WTC11 (cell line): ENCODE data around the gene ING2. TPM values are rescaled to one million over a fixed set of nuclear protein-coding genes. Genes with fewer than 3 reads are reported as not detected.
A peak's percentile ranks its signal among the peaks of the same experiment; 100 is the strongest.

Experiments used
- ATAC-seq: fragments of 200-7000 bp; cut with Tn5 transposase; 2 replicates; pipeline ENCODE4 v1.10.0; 2021; ENCODE audit warnings: mild to moderate bottlenecking, moderate library complexity
- CTCF ChIA-PET: fragments of 300-600 bp; sonication (Branson Sonifier 250); formaldehyde crosslinking; loops from one replicate; lab custom pipeline; 2021; ENCODE audit warnings: antibody characterized with exemption; lab: Charles Lee
- POLR2A ChIA-PET: fragments of 350-600 bp; sonication (Branson Sonifier 250); formaldehyde crosslinking; loops from one replicate; lab custom pipeline; 2021; ENCODE audit warnings: antibody characterized with exemption; lab: Charles Lee
- DNase-seq: peaks from one replicate; pipeline ENCODE4 v3.0.0; 2021; ENCODE audit warnings: low spot score
- H3K27ac Mint-ChIP-seq: 2 replicates; pipeline ENCODE4 v1.8.0; 2021; ENCODE audit warnings: mixed read lengths
- H3K27me3 Mint-ChIP-seq: 2 replicates; pipeline ENCODE4 v1.8.0; 2021; ENCODE audit warnings: low read depth, mild to moderate bottlenecking, moderate library complexity, mixed read lengths
- H3K36me3 Mint-ChIP-seq: 2 replicates; pipeline ENCODE4 v1.8.0; 2021; ENCODE audit warnings: mixed read lengths
- H3K4me1 Mint-ChIP-seq: 2 replicates; pipeline ENCODE4 v1.8.0; 2022; ENCODE audit warnings: mixed read lengths
- H3K4me3 Mint-ChIP-seq: 2 replicates; pipeline ENCODE4 v1.8.0; 2021; ENCODE audit warnings: mild to moderate bottlenecking, moderate library complexity, mixed read lengths
- H3K9me3 Mint-ChIP-seq: 2 replicates; pipeline ENCODE4 v1.8.0; 2021; ENCODE audit warnings: mixed read lengths
- ARID4B ChIP-seq: sonication (generic); formaldehyde crosslinking; IDR thresholded peaks from 2 replicates; pipeline ENCODE4 v1.8.0; 2023; ENCODE audit warnings: missing genetic modification reagents, mild to moderate bottlenecking, borderline replicate concordance
- ATF2 ChIP-seq: sonication (generic); formaldehyde crosslinking; IDR thresholded peaks from 2 replicates; pipeline ENCODE4 v1.8.1; 2022; ENCODE audit warnings: low read depth, missing genetic modification reagents, borderline replicate concordance
- ATF3 ChIP-seq: sonication (generic); formaldehyde crosslinking; conservative IDR thresholded peaks from 2 replicates; pipeline ENCODE4 v1.8.1; 2022; ENCODE audit warnings: mild to moderate bottlenecking, missing genetic modification reagents
- CTCF ChIP-seq: fragments of 200-600 bp; IDR thresholded peaks from 2 replicates; pipeline ENCODE4 v1.8.0; 2022; ENCODE audit warnings: antibody characterized with exemption
- E2F5 ChIP-seq: sonication (generic); formaldehyde crosslinking; IDR thresholded peaks from 2 replicates; pipeline ENCODE4 v1.8.1; 2022; ENCODE audit warnings: mild to moderate bottlenecking, moderate library complexity, missing genetic modification reagents
- FOXK1 ChIP-seq: sonication (generic); formaldehyde crosslinking; IDR thresholded peaks from 2 replicates; pipeline ENCODE4 v1.8.0; 2022; ENCODE audit warnings: mild to moderate bottlenecking, moderate library complexity, missing genetic modification reagents
- GTF2I ChIP-seq: fragments of 250-450 bp; sonication (Bioruptor Pico); conservative IDR thresholded peaks from 2 replicates; pipeline ENCODE4 v1.4.0; 2021; ENCODE audit warnings: mild to moderate bottlenecking
- JUN ChIP-seq: sonication (generic); formaldehyde crosslinking; IDR thresholded peaks from 2 replicates; pipeline ENCODE4 v1.8.0; 2023; ENCODE audit warnings: mild to moderate bottlenecking, missing genetic modification reagents
- MAX ChIP-seq: sonication (generic); formaldehyde crosslinking; IDR thresholded peaks from 2 replicates; pipeline ENCODE4 v1.8.0; 2022; ENCODE audit warnings: mild to moderate bottlenecking, missing genetic modification reagents
- NFYB ChIP-seq: sonication (generic); formaldehyde crosslinking; conservative IDR thresholded peaks from 2 replicates; pipeline ENCODE4 v1.8.0; 2022; ENCODE audit warnings: low read depth, missing genetic modification reagents
- PREB ChIP-seq: sonication (generic); formaldehyde crosslinking; IDR thresholded peaks from 2 replicates; pipeline ENCODE4 v1.8.1; 2022; ENCODE audit warnings: mild to moderate bottlenecking, missing genetic modification reagents, moderate library complexity, borderline replicate concordance
- SP1 ChIP-seq: sonication (generic); formaldehyde crosslinking; conservative IDR thresholded peaks from 2 replicates; pipeline ENCODE4 v1.8.1; 2022; ENCODE audit warnings: missing genetic modification reagents
- ZNF281 ChIP-seq: sonication (generic); formaldehyde crosslinking; IDR thresholded peaks from 2 replicates; pipeline ENCODE4 v1.8.0; 2023; ENCODE audit warnings: mild to moderate bottlenecking, missing genetic modification reagents
- ZNF416 ChIP-seq: fragments of 250-450 bp; sonication (Bioruptor Pico); IDR thresholded peaks from 2 replicates; pipeline ENCODE4 v1.9.0; 2021; ENCODE audit warnings: mild to moderate bottlenecking, inconsistent platforms
- ZSCAN18 ChIP-seq: fragments of 250-450 bp; sonication (Bioruptor Pico); IDR thresholded peaks from 2 replicates; pipeline ENCODE4 v2.1.2; 2022; ENCODE audit warnings: mild to moderate bottlenecking, moderate library complexity
- total RNA-seq: library from RNA; stranded (reverse); gene quantifications from 3 replicates; pipeline ENCODE4 v1.2.3, GENCODE V29; 2021

ING2 gene
- total RNA-seq, 1 experiment from 2014 or later = 12.0 TPM

- no peak for TF ChIP-seq MAX (CRISPR knock-in tag)
- no peak for TF ChIP-seq GTF2I (CRISPR knock-in tag)
- no peak for TF ChIP-seq E2F5 (CRISPR knock-in tag)
- no peak for TF ChIP-seq ZNF416 (CRISPR knock-in tag)
- TF ChIP-seq ATF2 = no peak
- TF ChIP-seq NFYB (CRISPR knock-in tag) = no peak
- no peak for TF ChIP-seq ATF3 (CRISPR knock-in tag)
- no peak for TF ChIP-seq PREB
Measured at GRCh38 chr4:183469936-183470335, 34.9 kb upstream of the ING2 start (continued).

- Mint-ChIP-seq H3K4me3 (no peak overlapping the region), H3K36me3 (peaks cover 32% of the 10 kb centered on the region), H3K27ac (no peak overlapping the region), H3K9me3 (peaks cover 33% of the 10 kb centered on the region), H3K27me3 (no peaks in the 10 kb centered on the region), H3K4me1 (peaks cover 19% of the 10 kb centered on the region)
- DNase-seq (no peak), ATAC-seq (no peak)
- CTCF ChIA-PET = interaction anchor here (1.2 to 1.3 kb wide), 2 partner anchors 129 to 132 kb away, joined by 3 to 5 read pairs; no protein-coding TSS in a partner anchor
- POLR2A ChIA-PET = no interaction called here
- no peak for TF ChIP-seq ZNF281 (CRISPR knock-in tag)
- TF ChIP-seq JUN (CRISPR knock-in tag) = no peak
- TF ChIP-seq ZSCAN18 = no peak
Measured at GRCh38 chr4:183470821-183471220, 34.0 kb upstream of the ING2 start.

GRCh38 chr4:183471946-183472708 is 32.7 kb upstream of the ING2 start:
- no peaks in the 10 kb centered on the region for H3K27me3 Mint-ChIP-seq
- H3K4me3 Mint-ChIP-seq = no peak overlapping the region
- peaks cover 29% of the 10 kb centered on the region for H3K9me3 Mint-ChIP-seq

More at GRCh38 chr4:183471946-183472708, 32.7 kb upstream of the ING2 start:
- peak; percentile 90 for DNase-seq
- Mint-ChIP-seq H3K36me3 (peaks cover 28% of the 10 kb centered on the region), H3K27ac (no peak overlapping the region), H3K4me1 (peaks cover 12% of the 10 kb centered on the region)
- TF ChIP-seq ARID4B (CRISPR knock-in tag) = no peak
- no peak for TF ChIP-seq SP1 (CRISPR knock-in tag)
- TF ChIP-seq CTCF = peak; percentile 77
- no peak for TF ChIP-seq FOXK1 (CRISPR knock-in tag)
- POLR2A ChIA-PET = no interaction called here
- CTCF ChIA-PET = no interaction called here
- peak; percentile 88 for ATAC-seq
